Stimulated activated CD8-positive, alpha-beta memory T cell treated with anti-CD3 and anti-CD28 coated beads, Interleukin-12 subunit alpha, Interleukin-12 subunit beta, amount 100 ng/mL, for 24 hours (primary cell): ENCODE measurements around the gene EXO1.
"Not testable (repeated sequence)": the region's sequence is repeated elsewhere in the genome, so short reads cannot be mapped to it uniquely, and the experiment has no call there.

Source experiments
- DNase-seq: peaks from one replicate; pipeline ENCODE4 v3.0.0-alpha.2; 2020; ENCODE audit errors: extremely low read depth

Gene EXO1

GRCh38 chr1:241836941-241837340 lies 11.1 kb upstream of the EXO1 start:
- DNase-seq: no peak

GRCh38 chr1:241837416-241837815 lies 10.6 kb upstream of the EXO1 start:
- DNase-seq: no peak

GRCh38 chr1:241837901-241838300 lies 10.1 kb upstream of the EXO1 start:
- DNase-seq: no peak

- no peak for DNase-seq
Observed at GRCh38 chr1:241838897-241839296, 9.1 kb upstream of the EXO1 start.

- no peak for DNase-seq
Observed at GRCh38 chr1:241839369-241839979, 8.5 kb upstream of the EXO1 start.

GRCh38 chr1:241840164-241840563 lies 7.8 kb upstream of the EXO1 start:
- no peak for DNase-seq

- no peak for DNase-seq
Observed at GRCh38 chr1:241841691-241842090, 6.3 kb upstream of the EXO1 start.

- no peak for DNase-seq
Observed at GRCh38 chr1:241842565-241842964, 5.4 kb upstream of the EXO1 start.

GRCh38 chr1:241844593-241844992 lies 3.4 kb upstream of the EXO1 start:
- DNase-seq: no peak

- no peak for DNase-seq
Observed at GRCh38 chr1:241846375-241846774, 1.6 kb upstream of the EXO1 start.

- DNase-seq: no peak
Observed at GRCh38 chr1:241846862-241847539, 1.0 kb upstream of the EXO1 start.

GRCh38 chr1:241847540-241847795 lies 536 bp upstream of the EXO1 start:
- no peak for DNase-seq

GRCh38 chr1:241848686-241849344 lies 811 bp downstream of the EXO1 start:
- no peak for DNase-seq

- DNase-seq: no peak
Observed at GRCh38 chr1:241849345-241849695, 1.3 kb downstream of the EXO1 start.

GRCh38 chr1:241855545-241856140 lies 7.6 kb downstream of the EXO1 start:
- DNase-seq: not testable (repeated sequence)

GRCh38 chr1:241857131-241857530 lies 9.1 kb downstream of the EXO1 start:
- no peak for DNase-seq

- DNase-seq: no peak
Observed at GRCh38 chr1:241860922-241861321, 12.9 kb downstream of the EXO1 start.

GRCh38 chr1:241869022-241869421 lies 21.0 kb downstream of the EXO1 start:
- no peak for DNase-seq

- no peak for DNase-seq
Observed at GRCh38 chr1:241870336-241870735, 22.3 kb downstream of the EXO1 start.

- no peak for DNase-seq
Observed at GRCh38 chr1:241870746-241871430, 22.9 kb downstream of the EXO1 start.

GRCh38 chr1:241881440-241881839 lies 33.4 kb downstream of the EXO1 start:
- no peak for DNase-seq

- DNase-seq: no peak
Observed at GRCh38 chr1:241883159-241883558, 35.2 kb downstream of the EXO1 start.

GRCh38 chr1:241888232-241888631 lies 40.2 kb downstream of the EXO1 start:
- no peak for DNase-seq
